Mesenteric fat pad (tissue), 1 donor: ENCODE data around the gene ARHGEF37. TPM values are rescaled to one million over a fixed set of nuclear protein-coding genes. Genes with fewer than 3 reads are reported as not detected.

Experiments
- DNase-seq: peaks from one replicate; pipeline ENCODE4 v3.0.0-alpha.2; 2020; ENCODE audit warnings: low spot score
- total RNA-seq: library from RNA; stranded (reverse); fragmentation: NEBNext Ultra II Directional; extraction: Animal tissue kit (Norgen Biotek cat#: 25700); gene quantifications from one replicate; pipeline ENCODE4 v1.2.1, GENCODE V29; 2021
- donor health status: DM: yes; HTN: yes; CAD: no.

Gene ARHGEF37
- total RNA-seq, 1 donor from 2014 or later, result 3.9 TPM

DNA sequence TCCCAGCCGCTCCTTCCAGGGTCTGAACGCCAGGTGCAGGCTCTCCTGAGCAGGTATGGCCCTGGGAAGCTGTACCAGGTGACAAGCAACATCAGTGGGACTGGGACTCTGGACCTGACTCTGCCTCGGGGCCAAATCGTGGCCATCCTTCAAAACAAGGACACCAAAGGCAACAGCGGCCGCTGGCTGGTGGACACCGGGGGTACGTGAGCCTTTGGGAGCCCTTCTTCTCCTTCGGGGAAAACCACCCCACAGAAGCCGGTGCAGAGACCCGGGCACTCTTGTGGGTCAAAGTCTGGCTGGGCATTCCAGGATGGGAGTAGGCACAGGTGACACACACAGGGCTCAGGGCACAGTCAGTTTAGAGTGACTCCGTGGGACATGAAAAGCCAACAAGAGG lies 45.8 kb downstream of the ARHGEF37 start:
- DNase-seq, result no peak

DNA sequence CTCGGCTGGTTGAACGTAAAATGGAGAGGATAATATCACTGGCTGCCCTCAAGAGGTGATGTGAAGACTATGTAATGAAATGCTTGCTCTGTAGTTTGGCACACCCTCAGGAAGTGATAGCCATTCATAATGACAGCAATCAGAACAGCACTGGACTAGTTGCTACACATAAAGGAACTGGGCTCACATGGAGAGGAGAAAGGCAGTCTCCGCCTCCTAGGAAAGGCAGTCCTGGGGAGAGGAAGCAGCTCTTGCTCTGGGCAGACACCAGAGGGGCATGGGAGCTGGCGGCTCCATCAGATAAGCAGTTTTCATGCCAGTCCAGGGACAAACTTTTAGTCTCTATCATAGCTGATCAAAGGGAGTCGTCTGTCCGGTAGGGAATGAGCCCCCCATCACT lies 46.9 kb downstream of the ARHGEF37 start:
- no peak for DNase-seq

DNA sequence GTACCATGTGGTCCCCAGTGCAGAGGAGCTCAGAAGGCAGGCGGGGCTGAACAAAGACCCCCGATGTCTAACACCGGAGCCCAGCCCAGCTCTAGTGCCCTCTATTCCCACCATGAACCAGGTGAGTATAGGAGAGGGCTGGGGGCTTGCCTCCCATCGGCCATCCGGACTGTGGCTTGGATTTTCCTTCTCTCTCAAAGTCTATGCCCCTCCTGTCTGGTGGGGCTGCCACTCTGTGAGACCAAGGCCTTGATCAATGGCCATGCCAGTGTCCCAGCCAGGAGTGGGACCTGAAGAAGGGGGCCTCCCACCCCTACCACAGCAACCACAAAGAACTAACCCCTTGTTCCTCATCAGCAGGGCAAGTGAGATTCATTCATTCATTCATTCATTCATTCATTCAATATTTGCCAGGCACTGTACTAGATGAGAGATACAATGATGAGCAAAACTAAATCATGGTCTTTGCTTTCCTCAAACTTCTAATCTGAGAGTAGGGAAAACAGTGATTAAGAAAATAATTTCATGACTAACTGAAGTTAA lies 47.6 kb downstream of the ARHGEF37 start:
- no peak for DNase-seq

DNA sequence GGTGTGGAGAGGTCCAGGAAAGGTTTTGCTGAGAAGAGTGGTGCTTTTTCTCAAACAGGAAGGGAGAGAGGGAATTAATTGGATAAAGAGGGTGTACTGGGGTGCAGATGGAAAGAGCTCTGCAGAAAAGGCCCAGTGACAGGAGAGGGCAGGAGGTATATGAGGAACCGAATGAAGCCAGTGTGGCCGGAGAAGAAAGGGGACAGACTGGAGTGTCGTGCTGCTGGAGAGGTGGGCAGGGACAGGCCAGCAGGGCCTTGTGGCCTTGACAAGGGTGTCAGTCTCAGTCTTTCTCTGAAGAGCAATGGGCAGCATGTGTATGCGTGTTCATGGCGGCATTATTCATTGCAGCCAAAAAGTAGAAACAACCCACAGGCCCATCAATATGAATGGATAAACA lies 48.1 kb downstream of the ARHGEF37 start:
- no peak for DNase-seq

DNA sequence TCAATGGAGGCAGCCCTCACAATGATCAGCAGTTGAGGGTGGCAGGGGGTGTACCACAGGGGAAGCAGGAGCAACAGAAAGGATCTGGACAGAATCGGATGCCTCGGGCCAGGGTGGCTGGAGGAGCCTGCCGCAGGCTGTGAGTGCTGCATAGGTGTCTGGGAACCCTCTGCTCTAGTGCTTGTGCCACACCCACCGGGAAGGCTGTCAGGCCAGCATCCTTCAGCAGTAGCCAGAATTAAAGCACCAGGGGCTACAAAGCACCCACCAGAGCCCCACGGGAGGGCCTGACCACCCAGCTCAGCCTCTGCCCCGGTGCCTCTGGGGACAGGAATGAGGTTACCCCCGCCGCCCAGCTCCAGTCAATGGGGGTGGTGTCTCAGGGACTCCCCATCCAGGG lies 49.0 kb downstream of the ARHGEF37 start:
- no peak for DNase-seq

DNA sequence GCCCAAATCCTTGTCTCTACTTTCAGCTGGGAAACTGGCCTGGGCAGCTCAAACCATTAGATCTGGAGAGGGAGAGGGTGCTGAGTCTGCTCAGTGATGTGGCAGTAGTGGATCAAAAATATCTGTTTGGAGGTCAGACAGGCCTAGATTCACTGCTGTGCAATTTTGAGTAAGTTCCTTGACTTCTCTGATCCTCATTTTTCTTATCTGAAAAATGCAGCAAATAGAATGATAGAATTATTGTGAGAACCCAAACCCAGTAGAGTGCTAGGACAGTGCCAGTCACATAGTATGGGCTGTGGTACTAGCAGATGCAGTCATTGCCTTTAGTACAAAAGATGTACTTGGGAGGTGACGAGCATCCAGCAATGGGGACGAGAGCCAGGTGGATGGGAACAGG lies 50.2 kb downstream of the ARHGEF37 start:
- DNase-seq, result no peak

DNA sequence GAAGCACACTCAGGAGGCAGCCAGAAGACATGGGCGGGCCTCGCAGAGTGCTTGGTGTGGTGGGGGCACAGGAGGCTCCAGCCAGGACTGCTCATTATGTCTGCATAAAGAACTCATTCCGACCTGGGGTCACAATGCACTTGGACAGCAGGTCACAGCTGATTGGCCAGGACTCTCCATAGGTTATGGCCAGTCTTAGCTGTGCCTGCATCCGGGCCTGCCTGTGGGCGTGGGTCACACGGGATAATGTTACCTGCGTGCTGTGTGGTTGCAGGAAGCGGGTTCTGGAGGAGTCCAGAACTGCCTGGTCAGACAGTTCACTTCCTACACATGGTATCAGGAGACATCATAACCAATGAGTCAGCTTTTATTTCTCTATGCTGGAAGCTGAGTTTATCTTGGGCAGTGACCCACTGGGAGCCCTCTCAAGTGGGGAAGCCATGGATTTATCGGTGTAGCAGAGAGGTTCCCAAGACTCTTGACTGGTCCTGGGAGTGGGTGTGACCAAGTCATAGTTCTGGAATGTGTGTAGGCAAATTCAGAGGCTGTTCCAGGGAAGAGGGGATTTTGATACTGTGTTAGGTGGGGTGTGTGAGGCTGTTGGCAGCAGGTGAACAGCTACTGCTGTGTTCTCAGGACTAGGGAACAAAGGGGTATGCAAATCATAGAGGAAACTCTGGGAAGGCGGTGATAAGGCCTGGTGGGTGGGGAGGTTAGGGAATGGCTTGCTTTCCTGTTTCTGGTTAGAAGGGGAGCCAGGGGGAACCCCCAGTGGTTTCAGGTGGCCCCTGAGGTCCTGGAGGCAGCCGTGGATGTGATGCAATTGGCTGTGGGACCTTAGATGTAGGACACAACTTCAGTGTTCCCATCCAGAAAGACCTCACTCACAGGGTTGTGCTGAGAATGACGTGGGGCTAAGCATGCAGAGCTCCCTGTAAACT lies 51.3 kb downstream of the ARHGEF37 start:
- DNase-seq, result no peak

DNA sequence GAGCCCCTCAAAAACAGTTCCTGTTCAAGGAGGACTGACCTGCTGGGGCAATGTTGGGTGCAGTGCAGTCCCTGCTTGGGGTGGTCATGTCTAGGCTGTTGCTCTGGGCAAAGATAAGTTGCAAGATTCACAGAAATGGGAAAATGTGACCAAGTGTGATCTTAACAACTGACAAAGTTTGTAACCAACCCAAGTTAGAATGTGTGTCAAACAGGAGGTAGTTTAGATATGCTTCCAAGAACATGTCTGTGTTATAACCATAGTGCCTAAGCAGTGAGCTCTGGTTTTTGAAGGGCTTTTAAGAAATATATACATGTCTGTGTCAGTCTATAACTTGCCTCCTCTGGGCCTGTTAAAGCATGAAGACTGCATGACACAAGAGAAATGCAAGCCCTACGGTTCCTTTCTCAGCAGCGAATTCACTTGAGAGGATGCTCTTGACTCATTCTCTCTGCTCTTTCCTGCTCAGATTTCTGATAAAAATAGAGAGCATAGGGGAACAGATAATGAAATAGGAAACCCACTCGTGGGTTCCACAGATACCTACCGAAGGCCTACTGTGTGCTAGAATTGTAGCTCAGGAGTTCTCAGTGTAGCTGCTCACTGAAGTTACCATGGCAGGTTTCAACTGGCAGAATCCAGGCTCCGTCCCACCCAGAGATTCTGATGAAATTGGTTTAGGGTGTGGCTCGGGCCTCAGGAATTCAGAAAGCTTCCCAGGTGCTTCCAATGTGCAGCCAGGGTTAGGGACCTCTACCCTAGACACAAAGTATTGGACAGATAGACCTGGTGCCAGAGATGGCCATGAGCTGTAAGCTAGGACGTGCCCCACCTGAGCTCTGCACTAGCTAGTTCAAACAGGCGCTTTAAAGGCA lies 52.4 kb downstream of the ARHGEF37 start:
- no peak for DNase-seq

DNA sequence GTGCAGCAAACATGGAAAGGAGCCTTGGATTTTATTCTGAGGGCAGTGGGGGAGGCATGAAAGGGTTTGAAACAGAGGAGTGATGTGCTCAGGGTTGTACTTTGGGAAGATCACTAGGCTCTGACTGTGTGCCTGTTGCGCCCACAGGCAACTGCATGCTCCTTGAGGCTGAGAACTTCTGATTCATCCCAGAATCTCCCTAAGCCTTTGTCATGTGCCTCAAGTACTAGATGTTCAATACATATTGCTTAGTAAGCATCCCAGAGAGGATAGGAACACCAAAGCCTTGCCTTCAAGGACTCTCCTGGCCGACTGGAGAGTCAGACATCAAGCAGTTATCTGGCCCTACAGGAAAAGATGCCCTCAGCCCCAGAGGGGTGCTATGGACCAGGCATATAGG lies 54.1 kb downstream of the ARHGEF37 start:
- no peak for DNase-seq

DNA sequence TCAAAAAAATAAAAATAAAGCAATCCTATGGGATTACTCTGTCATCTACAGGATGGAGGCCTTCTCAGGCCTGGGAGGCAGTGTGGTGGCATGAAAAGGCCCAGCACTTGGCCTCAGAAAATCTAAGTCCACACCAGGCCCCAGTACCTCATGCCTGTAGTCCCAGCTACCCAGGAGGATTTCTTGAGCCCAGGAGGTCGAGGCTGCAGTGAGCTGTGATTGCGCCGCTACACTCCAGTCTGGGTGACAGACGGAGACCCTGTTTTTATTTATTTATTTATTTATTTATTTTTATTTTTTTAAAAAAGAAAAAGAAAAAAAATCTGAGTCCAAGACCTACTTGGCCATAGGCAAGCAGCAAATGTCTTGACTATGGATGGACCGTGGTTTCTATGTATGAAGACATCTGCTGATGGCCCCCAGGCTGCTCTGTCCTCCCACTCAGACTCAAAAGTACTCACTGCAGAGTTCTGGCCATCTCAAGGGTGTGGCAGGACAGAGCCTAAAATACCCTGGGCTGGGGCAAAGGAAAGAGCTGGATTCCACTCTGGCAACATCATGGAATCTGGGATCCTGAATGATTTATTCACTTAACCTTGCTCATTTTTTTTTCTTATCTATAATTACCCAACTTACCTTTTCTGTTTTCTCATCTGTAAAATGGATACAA lies 55.0 kb downstream of the ARHGEF37 start:
- DNase-seq, result peak; percentile 39

DNA sequence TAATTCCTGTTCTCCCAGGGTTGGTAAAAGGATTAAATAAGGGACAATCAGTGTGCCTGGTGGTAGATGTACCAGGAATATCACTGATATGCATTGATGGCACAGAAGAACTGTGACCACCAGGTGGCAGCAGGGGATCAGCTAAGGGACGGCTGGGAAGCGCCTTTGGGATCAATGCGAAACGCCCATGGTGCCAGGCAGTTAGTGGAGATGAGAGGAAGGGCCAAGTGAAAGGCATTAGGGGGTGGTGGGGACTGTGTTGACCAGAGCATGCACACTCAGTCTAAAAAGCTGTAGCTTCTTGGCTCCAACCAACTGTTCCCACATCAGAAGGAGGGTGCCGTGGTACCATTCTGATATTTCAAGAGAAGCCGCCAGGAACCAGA lies 55.6 kb downstream of the ARHGEF37 start:
- DNase-seq, result peak; percentile 6

DNA sequence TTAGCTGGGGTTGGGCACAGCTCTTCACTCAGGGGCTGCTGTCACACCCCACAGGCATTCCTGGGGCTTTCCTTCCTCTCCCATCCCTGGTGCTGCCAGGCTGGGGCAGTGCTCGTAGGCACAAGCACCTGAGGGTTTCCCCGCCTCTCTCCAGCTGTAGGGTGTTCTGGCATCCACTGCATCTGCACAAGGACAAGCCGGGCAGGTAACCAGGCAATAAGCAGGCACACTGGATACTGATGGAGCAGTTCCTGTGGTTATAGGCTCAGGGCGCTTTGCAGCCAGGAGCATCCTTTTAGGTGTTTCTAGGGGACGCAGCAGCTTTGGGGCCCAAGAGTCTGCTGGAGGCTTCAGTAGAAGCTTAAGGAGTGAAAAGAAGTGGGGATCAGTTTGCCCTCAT lies 56.8 kb downstream of the ARHGEF37 start:
- DNase-seq, result peak; percentile 82

DNA sequence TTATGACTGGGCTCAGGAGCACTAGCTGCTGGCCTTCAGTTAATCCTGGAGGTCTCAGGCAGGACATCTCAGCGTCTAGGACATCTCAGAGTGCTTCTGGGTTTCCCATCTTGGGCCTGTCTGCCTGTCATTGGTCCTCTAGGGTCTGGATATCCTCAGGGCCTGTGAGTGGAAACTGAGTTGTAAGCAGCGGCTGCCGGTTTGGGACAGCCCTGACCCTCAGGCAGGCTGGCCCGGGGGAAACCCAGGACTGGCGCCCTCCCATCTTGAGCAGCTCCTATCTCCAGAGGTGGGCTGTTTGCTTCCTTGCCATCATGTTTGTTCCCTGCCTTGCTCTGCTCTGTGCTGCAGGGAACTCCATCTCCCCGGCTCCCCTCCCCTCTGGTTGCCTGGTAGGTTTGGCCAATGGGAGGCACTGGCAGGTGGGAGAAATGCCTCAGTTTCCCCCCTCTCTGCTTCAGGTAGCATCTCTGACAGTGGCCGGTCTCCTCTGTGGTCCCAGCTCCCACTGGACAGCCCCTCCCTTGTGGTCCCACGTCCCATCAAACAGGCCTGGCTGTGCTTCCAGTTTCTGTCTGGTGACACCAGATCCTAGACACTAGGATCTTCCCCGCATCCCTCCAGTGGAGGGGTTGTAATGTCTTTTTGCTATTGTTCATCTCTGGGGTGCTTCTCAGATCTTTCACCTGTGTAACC lies 57.4 kb downstream of the ARHGEF37 start:
- DNase-seq, result peak; percentile 74

DNA sequence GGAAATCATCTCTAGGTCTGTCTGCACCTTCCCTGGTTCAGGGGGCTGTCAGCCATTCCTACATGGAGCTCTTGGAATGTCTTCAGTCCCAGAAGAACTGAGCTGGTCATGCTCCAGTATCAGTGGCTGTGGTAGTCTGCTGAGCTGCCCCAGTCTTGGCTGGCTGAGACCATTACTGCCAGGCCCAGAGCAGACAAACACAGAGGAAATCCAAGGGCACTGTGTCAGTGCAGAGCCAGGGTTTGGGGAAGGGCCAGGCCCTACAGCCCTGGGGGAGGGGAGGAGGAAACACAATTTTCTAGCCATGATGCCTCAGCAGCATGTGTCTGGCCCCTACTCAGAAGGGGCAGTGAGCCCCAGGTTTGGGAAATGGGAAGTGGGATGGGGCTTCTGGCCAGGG lies 58.4 kb downstream of the ARHGEF37 start:
- DNase-seq, result peak; percentile 83

DNA sequence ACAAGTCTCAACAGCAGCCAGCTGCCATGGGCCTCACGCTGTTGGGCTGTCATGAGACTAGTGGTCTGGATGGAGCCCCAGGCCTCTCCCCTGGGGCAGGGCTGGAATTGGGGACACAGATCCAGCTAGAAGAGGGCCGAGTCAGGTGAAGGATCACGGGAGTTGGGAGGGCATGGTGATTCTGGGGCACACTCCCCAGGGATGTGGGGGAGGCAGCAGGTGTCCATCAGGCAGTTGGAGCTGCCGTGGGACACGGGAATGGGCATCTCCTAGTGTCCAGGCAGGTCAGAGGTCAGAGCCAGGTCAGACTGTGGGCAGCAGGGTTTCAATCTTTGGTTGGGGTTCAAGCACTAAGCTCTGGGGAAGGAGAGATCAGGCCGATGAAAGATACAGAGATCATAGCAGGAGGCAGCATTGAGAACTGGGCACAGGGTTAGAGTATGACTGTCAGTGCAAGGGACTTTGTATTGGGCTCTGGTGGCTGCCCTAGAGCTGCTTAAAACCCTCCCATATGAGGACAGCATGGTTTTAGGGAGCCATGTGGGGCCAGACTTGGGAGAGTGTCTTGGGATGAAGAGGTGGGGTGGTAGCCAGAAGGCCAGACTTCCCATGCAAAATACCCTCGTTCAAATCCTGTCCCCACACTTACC lies 59.2 kb downstream of the ARHGEF37 start:
- peak; percentile 79 for DNase-seq

DNA sequence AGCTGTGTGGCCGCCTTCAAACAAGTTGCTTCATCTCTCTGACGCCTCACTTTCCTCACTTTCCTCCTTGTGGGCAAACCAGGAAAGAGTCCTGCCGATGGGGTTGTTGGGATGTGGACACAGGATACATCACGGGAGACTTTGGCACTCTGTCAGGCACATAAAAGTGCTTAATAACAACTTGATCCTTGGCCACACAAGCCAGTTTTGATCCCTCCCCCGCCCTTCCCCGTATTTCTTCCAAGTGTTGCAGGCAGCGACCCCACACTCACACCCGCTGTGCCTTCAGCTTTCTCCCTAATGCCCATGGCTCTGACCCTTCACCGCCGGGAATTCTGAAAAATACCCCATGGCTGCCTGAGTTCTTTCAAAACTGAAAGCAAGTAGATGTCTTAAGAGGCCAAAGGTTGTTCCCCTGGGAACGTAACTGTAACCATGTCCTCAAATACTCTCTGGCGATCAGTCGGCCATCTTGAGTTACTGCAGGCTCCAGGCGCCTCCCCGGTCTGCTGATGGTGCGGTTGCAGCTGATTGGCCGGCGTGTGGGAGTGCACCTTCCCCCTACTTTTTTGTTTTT lies 59.8 kb downstream of the ARHGEF37 start:
- peak; percentile 69 for DNase-seq

DNA sequence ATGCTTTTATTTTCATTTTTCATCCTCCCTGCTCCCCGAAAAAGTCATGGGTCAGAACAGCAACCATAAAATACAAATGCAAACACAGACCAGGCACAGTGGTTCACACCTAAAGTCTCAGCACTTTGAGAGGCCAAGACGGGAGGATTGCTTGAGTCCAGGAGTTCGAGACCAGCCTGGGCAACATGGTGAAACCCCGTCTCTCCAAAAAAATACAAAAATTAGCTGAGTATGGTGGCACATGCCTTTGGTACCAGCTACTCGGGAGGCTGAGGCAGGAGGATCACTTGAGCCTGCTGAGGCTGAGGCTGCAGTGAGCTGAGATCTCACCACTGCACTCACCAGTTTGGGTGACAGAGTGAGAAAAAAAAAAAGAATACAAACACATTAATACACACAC lies 60.3 kb downstream of the ARHGEF37 start:
- DNase-seq, result peak; percentile 18

DNA sequence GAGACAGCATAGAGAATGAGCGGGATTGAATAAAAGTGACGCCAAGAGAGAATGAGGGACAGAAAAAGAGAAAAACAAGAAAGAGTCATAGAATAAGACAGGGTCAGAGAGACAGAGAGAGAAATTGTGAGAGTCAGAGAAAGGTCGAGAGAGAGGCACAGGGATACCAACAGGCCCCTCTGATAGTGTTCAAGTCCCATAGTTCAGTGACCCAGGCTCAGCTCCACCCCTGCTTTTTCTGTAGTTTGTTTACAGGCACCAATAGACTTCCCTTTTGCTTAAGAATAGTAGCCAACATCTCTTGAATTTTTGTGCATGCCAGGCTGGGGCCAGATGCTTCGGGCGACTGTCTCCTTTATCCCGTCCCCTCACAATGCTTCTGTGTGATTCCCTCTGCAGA lies 62.5 kb downstream of the ARHGEF37 start:
- DNase-seq, result no peak

DNA sequence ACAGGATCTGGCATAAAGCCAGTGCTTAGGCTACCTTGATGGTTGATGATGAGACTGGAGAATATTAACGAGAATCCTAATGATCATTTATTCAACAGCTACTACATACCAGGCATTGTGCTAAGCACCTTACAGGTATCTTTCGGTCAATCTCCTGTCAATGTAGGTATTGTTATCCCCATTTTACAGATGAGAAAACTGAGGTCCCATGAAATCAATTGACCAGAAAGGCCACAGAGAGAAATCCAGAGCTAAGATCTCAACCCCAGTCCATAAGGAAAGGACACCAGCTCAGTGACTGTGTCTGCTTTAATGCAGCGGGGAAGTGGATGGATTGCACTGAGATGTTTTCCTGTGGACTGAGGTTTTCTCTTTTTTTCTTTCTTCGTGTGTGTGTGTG lies 63.3 kb downstream of the ARHGEF37 start:
- no peak for DNase-seq

DNA sequence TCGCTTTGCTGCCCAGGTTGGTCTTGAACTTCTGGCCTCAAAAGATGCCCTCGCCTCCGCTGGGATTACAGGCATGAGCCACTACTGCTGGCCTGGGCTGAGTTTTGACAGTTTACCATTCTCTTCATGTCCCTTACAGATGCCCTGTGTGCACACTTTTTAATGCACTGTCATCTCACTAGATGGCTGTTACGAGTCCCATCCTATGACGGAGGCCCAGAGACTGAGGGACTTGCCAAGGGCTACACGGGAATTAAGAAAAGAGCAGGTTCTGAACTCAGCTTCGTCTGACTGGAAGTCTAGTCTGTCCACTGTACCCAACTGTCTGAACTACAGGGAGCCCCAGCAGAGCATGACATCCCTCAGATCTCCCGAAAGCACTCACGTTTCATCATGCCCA lies 63.9 kb downstream of the ARHGEF37 start:
- DNase-seq, result no peak
